GM12891 (cell line): ENCODE data around the gene MAT2A.

ENCODE experiments used
- DNase-seq: peaks from one replicate; pipeline ENCODE4 v3.0.0; 2011; ENCODE audit warnings: low spot score; ENCODE audit not compliant: insufficient read length
- FAIRE-seq: peaks from 2 replicates; lab custom pipeline; 2011; peaks lifted over from hg19 to GRCh38; lab: Jason Lieb, UNC
- PAX5 ChIP-seq: IDR thresholded peaks from 2 replicates; pipeline ENCODE4 v1.6.1; 2011; ENCODE audit warnings: low read length, moderate library complexity, mild to moderate bottlenecking; ENCODE audit not compliant: insufficient read depth, severe bottlenecking
- POLR2A ChIP-seq: IDR thresholded peaks from 2 replicates; pipeline ENCODE4 v1.6.1; 2011; ENCODE audit warnings: low read depth, low read length, control low read depth
- POLR2AphosphoS5 ChIP-seq: IDR thresholded peaks from 2 replicates; pipeline ENCODE4 v1.6.1; 2011; ENCODE audit warnings: low read depth, low read length, control low read depth
- POU2F2 ChIP-seq: IDR thresholded peaks from 2 replicates; pipeline ENCODE4 v1.6.1; 2011; ENCODE audit warnings: low read depth, mild to moderate bottlenecking, control low read depth, low read length, moderate library complexity
- SPI1 ChIP-seq: IDR thresholded peaks from 2 replicates; pipeline ENCODE4 v1.6.1; 2011; ENCODE audit warnings: low read depth, low read length, control low read depth
- TAF1 ChIP-seq: IDR thresholded peaks from 2 replicates; pipeline ENCODE4 v1.6.1; 2011; ENCODE audit warnings: low read depth, low read length, control low read depth

The MAT2A gene

DNA sequence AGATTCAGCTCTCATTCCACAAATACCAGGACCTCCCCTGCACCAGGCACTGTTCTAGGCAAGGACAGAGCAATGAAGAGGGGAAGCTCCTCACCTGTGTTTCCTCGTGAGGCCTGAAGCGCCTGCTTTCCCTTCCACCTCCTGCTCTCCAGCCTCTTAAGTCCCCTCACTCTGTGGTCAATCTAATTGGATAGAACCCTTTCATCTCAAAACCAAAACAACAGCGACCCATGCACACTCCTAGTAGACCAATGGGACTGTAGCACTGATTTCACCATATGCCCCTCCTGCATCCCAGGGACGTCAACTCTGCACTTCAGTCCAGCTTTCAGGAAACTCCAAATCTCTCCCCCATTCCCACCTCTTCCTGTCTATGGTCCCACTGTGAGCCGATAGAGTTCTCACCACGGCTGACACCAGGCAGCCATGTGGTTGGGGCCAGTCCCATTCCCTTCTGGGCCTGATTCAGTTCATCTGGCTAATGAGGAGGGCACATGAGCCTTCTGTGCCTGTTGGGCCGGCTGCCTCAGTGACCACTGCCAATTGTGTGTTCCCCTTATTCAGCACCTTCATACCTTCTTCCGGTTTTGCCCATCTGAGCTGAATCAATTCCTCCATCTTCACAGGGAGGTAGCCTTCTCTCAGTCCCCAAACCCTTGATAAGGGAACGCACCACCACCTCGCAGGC lies 33.3 kb upstream of the MAT2A start:
- TF ChIP-seq PAX5 (no peak), POLR2A (no peak), SPI1 (no peak), POLR2AphosphoS5 (no peak), TAF1 (no peak), POU2F2 (no peak)
- DNase-seq, result no peak
- no peak for FAIRE-seq

GRCh38 chr2:85506768-85507181 lies 32.2 kb upstream of the MAT2A start:
- DNase-seq, result no peak
- TF ChIP-seq TAF1 (no peak), PAX5 (no peak), POLR2A (no peak), POLR2AphosphoS5 (no peak), SPI1 (no peak), POU2F2 (no peak)
- FAIRE-seq, result no peak

DNA sequence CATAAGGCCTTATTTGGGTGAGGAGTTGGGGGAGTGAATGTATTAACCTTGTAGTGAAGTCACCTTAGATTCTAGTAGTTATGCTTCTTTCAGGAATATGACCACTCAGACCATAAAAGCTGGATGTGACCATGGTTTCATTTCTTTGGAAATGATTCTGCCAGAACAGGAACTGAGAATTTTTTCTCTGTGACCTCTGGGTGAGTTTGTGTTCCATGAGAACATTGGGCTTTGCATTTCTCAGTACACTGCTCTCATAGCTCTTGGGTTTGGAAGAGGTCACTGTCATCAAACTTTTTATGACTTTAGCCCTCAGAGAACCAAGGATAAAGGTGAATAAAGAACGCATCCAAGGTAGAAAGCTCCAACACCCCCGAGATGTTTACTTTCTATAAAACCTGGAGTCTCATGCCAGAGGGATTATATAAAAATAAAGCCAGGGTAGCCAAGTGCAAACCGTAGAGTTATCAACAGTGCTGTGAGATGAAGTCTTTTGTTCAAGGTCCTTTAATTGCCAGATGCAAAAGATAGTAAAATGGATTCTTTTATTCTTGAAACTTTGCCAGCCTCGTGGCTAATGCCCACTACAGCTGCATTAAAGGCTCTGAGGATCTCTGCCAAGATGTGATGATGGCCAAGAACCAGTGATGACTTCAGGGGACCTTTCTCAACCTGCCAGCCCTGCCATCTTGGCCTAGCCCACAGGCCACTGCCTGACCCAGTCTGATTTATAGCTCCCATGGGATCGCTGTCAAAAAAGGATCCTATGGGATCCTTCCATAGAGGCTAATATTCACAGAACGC lies 27.8 kb upstream of the MAT2A start:
- TF ChIP-seq POLR2AphosphoS5 (no peak), SPI1 (peak; percentile 57; the same call in 1 of the 2 replicates)
- no peak for DNase-seq
- FAIRE-seq, result no peak

DNA sequence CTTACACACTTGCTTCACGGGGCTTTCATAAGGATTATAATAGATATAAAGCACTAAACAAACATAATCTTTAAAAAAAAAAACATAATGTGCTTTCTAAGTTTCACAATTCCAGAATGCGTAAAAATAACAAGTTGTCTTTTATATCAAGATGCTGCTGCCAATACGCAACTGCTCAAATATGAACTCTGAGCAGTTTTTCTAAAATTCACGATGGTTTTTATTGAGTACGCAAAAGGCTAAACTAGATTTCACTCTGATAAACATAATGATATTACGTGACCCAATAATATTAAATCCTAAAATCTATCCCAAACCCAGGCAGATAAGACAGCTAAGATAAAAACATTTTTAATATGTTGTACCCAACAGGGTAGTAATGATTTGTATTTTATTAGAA lies 24.6 kb upstream of the MAT2A start:
- TF ChIP-seq TAF1 (no peak), PAX5 (no peak), POU2F2 (no peak), POLR2AphosphoS5 (no peak)
- DNase-seq (no peak), FAIRE-seq (no peak)

DNA sequence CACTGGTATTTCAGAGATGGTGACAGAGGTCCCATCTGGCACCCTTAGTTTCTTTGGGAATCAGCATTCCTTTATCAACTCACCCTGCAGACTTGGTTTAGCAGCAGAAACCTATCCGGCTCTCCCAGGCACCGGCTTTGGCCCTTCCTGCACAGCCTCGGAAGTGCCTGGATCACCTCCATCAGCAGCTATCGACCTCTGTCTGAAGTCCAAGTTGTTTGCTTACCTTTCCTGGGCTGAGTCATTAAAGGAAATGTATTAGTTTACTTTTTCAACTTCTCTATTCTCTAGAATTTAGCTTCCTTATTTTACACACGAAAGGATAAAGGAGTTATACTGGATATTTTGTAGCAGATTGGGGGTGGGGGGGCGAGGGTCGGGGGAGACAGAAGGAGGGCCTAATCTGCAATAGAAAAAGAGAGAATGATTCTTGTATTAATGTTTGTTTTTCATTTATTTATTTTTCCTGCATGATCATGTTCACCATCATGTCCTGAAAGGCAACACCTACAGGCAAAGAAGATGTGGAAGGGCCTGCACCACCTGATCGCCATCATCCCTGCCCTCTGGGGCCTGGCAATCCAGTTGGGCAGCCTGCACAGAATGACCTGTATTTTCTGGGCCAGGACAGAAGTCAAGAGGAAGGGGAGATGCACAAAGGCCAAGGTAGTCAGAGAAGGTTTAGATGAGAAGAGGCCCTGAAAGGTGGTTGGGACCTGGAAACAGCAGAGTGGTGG lies 22.1 kb upstream of the MAT2A start:
- no peak for TF ChIP-seq SPI1
- DNase-seq (no peak), FAIRE-seq (no peak)

GRCh38 chr2:85522090-85522647 lies 16.8 kb upstream of the MAT2A start:
- no peak for DNase-seq
- TF ChIP-seq POLR2AphosphoS5 (no peak), PAX5 (no peak), TAF1 (no peak), SPI1 (no peak), POU2F2 (no peak), POLR2A (no peak)
- FAIRE-seq, result no peak

GRCh38 chr2:85523062-85523902 lies 15.7 kb upstream of the MAT2A start:
- no peak for FAIRE-seq
- no peak for DNase-seq
- no peak for TF ChIP-seq POU2F2
- TF ChIP-seq TAF1, result no peak
- no peak for TF ChIP-seq POLR2AphosphoS5
- TF ChIP-seq POLR2A, result no peak
- TF ChIP-seq SPI1, result no peak
- no peak for TF ChIP-seq PAX5

- TF ChIP-seq SPI1, result no peak
- DNase-seq (no peak), FAIRE-seq (no peak)
Measured at GRCh38 chr2:85523903-85524335, 15.0 kb upstream of the MAT2A start.

DNA sequence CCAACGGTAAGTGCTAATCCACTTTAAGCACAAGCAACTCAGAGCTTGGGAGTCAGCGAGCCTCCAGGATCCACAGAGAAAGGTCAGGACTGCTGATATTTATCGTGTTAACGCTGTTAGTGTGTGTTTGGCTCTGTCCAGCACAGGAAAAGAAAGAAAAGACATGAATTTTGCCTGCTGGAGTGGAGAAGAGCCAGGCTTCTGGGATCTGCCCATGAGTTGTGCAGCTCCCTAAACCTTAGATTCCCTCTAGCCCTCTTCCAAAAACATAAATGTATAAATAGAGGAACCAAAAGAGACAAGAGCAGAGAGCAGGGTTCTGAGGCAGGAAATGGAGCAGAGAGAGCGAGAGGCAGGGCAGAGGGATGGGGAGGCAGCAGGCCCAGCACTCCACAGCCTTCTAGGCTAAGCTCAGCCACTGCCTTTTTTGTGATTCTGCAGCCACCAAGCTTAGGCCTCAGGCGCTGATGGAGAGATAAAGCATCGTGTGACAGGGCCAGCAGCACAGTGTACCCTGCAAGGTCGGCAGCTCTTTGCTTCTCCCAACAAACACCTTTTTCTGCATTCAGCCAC lies 14.5 kb upstream of the MAT2A start:
- FAIRE-seq (no peak), DNase-seq (no peak)
- TF ChIP-seq TAF1, result no peak
- no peak for TF ChIP-seq SPI1
- no peak for TF ChIP-seq POLR2A
- TF ChIP-seq PAX5, result no peak
- TF ChIP-seq POLR2AphosphoS5, result no peak
- no peak for TF ChIP-seq POU2F2
